NK-92 treated with Interleukin-12 subunit alpha and Interleukin-12 subunit beta, amount 100 ng/mL, for 24 hours (cell line): ENCODE data around the gene GLT1D1.
A peak's percentile ranks its signal among the peaks of the same experiment; 100 is the strongest.
"Not testable (repeated sequence)": the region's sequence is repeated elsewhere in the genome, so short reads cannot be mapped to it uniquely, and the experiment has no call there.

Experiments
- DNase-seq: peaks from one replicate; lab custom pipeline; 2025; lab: John Stamatoyannopoulos, UW

The GLT1D1 gene

GRCh38 chr12:128820723-128821432 lies 32.4 kb upstream of the GLT1D1 start:
- no peak for DNase-seq

- no peak for DNase-seq
Observed at GRCh38 chr12:128823216-128823915, 29.9 kb upstream of the GLT1D1 start.

- DNase-seq: peak; percentile 81
Observed at GRCh38 chr12:128823916-128824839, 29.1 kb upstream of the GLT1D1 start, which contains the start of gene SLC15A4. SLC15A4 (minus strand) TSS chr12:128823958; CDS start chr12:128823943, 15 bp downstream.

GRCh38 chr12:128825835-128826234 lies 27.4 kb upstream of the GLT1D1 start:
- no peak for DNase-seq

- DNase-seq: no peak
Observed at GRCh38 chr12:128827724-128828123, 25.6 kb upstream of the GLT1D1 start.

GRCh38 chr12:128829861-128830504 lies 23.3 kb upstream of the GLT1D1 start:
- no peak for DNase-seq

GRCh38 chr12:128830505-128830893 lies 22.8 kb upstream of the GLT1D1 start:
- DNase-seq: no peak

- DNase-seq: no peak
Observed at GRCh38 chr12:128833418-128833817, 19.9 kb upstream of the GLT1D1 start.

- not testable (repeated sequence) for DNase-seq
Observed at GRCh38 chr12:128839885-128840284, 13.4 kb upstream of the GLT1D1 start.

GRCh38 chr12:128840862-128841468 lies 12.3 kb upstream of the GLT1D1 start:
- DNase-seq: no peak

GRCh38 chr12:128842579-128842978 lies 10.7 kb upstream of the GLT1D1 start:
- DNase-seq: no peak

GRCh38 chr12:128843538-128843937 lies 9.7 kb upstream of the GLT1D1 start:
- no peak for DNase-seq

GRCh38 chr12:128844031-128844635 lies 9.1 kb upstream of the GLT1D1 start:
- peak; percentile 7 for DNase-seq

GRCh38 chr12:128846671-128847070 lies 6.6 kb upstream of the GLT1D1 start:
- not testable (repeated sequence) for DNase-seq

- DNase-seq: no peak
Observed at GRCh38 chr12:128848371-128848770, 4.9 kb upstream of the GLT1D1 start.

GRCh38 chr12:128849806-128850205 lies 3.5 kb upstream of the GLT1D1 start:
- DNase-seq: not testable (repeated sequence)

GRCh38 chr12:128850400-128850799 lies 2.9 kb upstream of the GLT1D1 start:
- DNase-seq: no peak

GRCh38 chr12:128851429-128851828 lies 1.8 kb upstream of the GLT1D1 start:
- not testable (repeated sequence) for DNase-seq

GRCh38 chr12:128852026-128852698 lies 1.1 kb upstream of the GLT1D1 start:
- no peak for DNase-seq

- no peak for DNase-seq
Observed at GRCh38 chr12:128853600-128854197, 421 bp downstream of the GLT1D1 start.
